Lower leg skin (tissue), 3 donors: Measurements from ENCODE around the gene AK5.

Source experiments
- POLR2A ChIP-seq, 2 donors: fragments of 450-650 bp; IDR thresholded peaks; one replicate each; pipeline ENCODE4 v1.6.1; 2016 to 2017; ENCODE audit warnings: antibody characterized with exemption in 2 of 2, mild to moderate bottlenecking in 1 of 2, moderate library complexity in 1 of 2
- TF ChIP-seq, protein P1 (sequence below), 3 donors: fragments of 450-650 bp; IDR thresholded peaks; one replicate each; pipeline ENCODE4 v1.5.1; 2016; ENCODE audit warnings: antibody characterized with exemption in 3 of 3, mild to moderate bottlenecking in 3 of 3, moderate library complexity in 2 of 3

DNA sequence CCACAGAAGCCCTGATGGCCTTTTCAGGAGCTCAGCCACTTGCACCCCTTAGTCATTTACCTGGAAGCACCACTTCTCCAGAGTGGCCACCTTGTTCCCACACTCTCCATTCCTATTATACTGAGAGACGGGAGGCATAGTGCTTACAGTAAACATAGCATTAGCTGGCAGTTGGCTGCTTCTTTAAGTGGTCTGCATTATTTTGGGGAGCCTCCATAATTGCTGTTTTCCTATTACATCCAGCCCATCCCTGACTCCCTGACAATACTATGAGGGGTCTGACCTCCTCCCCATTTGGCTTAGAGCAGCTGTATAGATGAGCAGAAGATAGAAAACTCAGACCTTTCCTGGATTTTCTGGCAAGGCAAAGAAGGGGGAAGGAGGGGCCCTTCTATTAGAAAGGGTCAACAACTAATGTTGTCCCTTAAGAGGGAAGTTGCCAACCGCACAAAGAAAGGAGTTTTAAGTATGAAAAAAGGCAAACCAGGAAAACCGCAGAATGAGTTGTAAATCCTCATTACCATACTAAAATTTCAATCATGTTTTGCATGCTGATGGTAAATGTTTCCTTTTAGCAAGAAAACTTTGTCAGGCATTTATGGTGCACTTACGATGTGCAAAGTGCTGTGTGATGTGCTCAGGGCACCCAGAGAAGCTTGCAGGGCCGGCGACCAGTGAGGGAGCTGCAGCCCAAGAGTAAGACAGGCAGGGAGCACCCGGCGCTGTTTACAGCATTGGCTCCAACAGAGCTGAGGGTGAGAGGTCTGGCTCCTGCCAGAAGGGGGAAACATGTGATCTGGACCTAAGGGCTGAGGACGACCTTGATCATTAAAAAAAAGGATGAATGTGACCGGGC is 233.3 kb downstream of the AK5 start:
- TF ChIP-seq, protein P1, sequence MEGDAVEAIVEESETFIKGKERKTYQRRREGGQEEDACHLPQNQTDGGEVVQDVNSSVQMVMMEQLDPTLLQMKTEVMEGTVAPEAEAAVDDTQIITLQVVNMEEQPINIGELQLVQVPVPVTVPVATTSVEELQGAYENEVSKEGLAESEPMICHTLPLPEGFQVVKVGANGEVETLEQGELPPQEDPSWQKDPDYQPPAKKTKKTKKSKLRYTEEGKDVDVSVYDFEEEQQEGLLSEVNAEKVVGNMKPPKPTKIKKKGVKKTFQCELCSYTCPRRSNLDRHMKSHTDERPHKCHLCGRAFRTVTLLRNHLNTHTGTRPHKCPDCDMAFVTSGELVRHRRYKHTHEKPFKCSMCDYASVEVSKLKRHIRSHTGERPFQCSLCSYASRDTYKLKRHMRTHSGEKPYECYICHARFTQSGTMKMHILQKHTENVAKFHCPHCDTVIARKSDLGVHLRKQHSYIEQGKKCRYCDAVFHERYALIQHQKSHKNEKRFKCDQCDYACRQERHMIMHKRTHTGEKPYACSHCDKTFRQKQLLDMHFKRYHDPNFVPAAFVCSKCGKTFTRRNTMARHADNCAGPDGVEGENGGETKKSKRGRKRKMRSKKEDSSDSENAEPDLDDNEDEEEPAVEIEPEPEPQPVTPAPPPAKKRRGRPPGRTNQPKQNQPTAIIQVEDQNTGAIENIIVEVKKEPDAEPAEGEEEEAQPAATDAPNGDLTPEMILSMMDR (IDR thresholded peaks at IDR 0.05) = no peak
- no peak for TF ChIP-seq POLR2A (IDR thresholded peaks at IDR 0.05)
